OCI-LY1 (cell line): Measurements from ENCODE around the gene C2CD3.

Source experiments
- H2AFZ ChIP-seq: fragments of 200-600 bp; sonication (generic), shearing (Covaris generic); 2 replicates; pipeline ENCODE4 v1.6.0; 2014; ENCODE audit warnings: antibody characterized with exemption, mild to moderate bottlenecking, low read length
- H3F3A ChIP-seq: fragments of 200-600 bp; sonication (generic), shearing (Covaris generic); 2 replicates; pipeline ENCODE4 v1.6.0; 2014; ENCODE audit warnings: mild to moderate bottlenecking, antibody characterized with exemption, low read length, moderate library complexity; ENCODE audit not compliant: insufficient read depth
- H3K27ac ChIP-seq: fragments of 200-600 bp; sonication (generic); 2 replicates; pipeline ENCODE4 v1.5.1; 2014; ENCODE audit warnings: low read length, mixed run types, mild to moderate bottlenecking, low read depth; ENCODE audit not compliant: poor library complexity, severe bottlenecking
- H3K27me3 ChIP-seq: fragments of 200-600 bp; sonication (generic); 2 replicates; pipeline ENCODE4 v1.6.0; 2014; ENCODE audit warnings: antibody characterized with exemption, mild to moderate bottlenecking, low read length, moderate library complexity; ENCODE audit not compliant: insufficient read depth
- H3K36me3 ChIP-seq: fragments of 200-600 bp; sonication (generic); 2 replicates; pipeline ENCODE4 v1.6.1; 2014; ENCODE audit warnings: mild to moderate bottlenecking, antibody characterized with exemption, low read length, moderate library complexity, mixed read lengths; ENCODE audit not compliant: insufficient read depth
- H3K4me1 ChIP-seq: fragments of 200-600 bp; sonication (generic); 2 replicates; pipeline ENCODE4 v1.5.1; 2014; ENCODE audit warnings: mild to moderate bottlenecking, low read length, moderate library complexity; ENCODE audit not compliant: insufficient read depth, severe bottlenecking
- H3K4me2 ChIP-seq: fragments of 200-600 bp; sonication (generic), shearing (Covaris generic); 2 replicates; pipeline ENCODE4 v1.6.1; 2014; ENCODE audit warnings: low read length
- H3K4me3 ChIP-seq: fragments of 200-600 bp; sonication (generic); 2 replicates; pipeline ENCODE4 v1.5.1; 2014; ENCODE audit warnings: low read length, low read depth, mild to moderate bottlenecking, mixed read lengths; ENCODE audit not compliant: poor library complexity, severe bottlenecking
- H3K79me2 ChIP-seq: fragments of 200-600 bp; shearing (Covaris generic); 2 replicates; pipeline ENCODE4 v1.6.1; 2016; ENCODE audit warnings: mixed run types, low read length, mixed read lengths; ENCODE audit not compliant: insufficient read depth
- H3K9ac ChIP-seq: fragments of 200-600 bp; sonication (generic), shearing (Covaris generic); 2 replicates; pipeline ENCODE4 v1.6.1; 2014; ENCODE audit warnings: mild to moderate bottlenecking, low read length, mixed read lengths
- H3K9me2 ChIP-seq: fragments of 200-600 bp; sonication (generic), shearing (Covaris generic); 2 replicates; pipeline ENCODE4 v1.6.1; 2014; ENCODE audit warnings: low read depth, mild to moderate bottlenecking, low read length, mixed read lengths
- H3K9me3 ChIP-seq: fragments of 200-600 bp; shearing (Covaris generic); 2 replicates; pipeline ENCODE4 v1.6.1; 2014; ENCODE audit warnings: low read length, mixed read lengths
- H4K20me1 ChIP-seq: fragments of 200-600 bp; sonication (generic), shearing (Covaris generic); 2 replicates; pipeline ENCODE4 v1.6.0; 2016; ENCODE audit warnings: mild to moderate bottlenecking, low read length; ENCODE audit not compliant: insufficient read depth
- CTCF ChIP-seq: fragments of 200-600 bp; sonication (generic), shearing (Covaris generic); IDR thresholded peaks from 2 replicates; pipeline ENCODE4 v1.5.1; 2017; ENCODE audit warnings: mild to moderate bottlenecking, antibody characterized with exemption, low read length, moderate library complexity, mixed read lengths
- EZH2 ChIP-seq: fragments of 200-600 bp; sonication (generic), shearing (Covaris generic); IDR thresholded peaks from 2 replicates; pipeline ENCODE4 v1.8.0; 2017; ENCODE audit warnings: borderline replicate concordance, mixed run types, mild to moderate bottlenecking, antibody characterized with exemption, low read length, moderate library complexity, mixed read lengths

Gene C2CD3

GRCh38 chr11:74102321-74102720 is 68.5 kb downstream of the C2CD3 start:
- Histone ChIP-seq H3K4me2 (no peak overlapping the region), H3K9ac (no peak overlapping the region), H3K9me3 (no peaks in the 10 kb centered on the region), H3K79me2 (no peaks in the 10 kb centered on the region), H2AFZ (no peak overlapping the region), H3K27ac (no peak overlapping the region), H3K27me3 (no peaks in the 10 kb centered on the region), H3F3A (no peaks in the 10 kb centered on the region), H4K20me1 (no peaks in the 10 kb centered on the region), H3K4me3 (no peak overlapping the region), H3K9me2 (no peaks in the 10 kb centered on the region), H3K36me3 (peaks cover 76% of the 10 kb centered on the region), H3K4me1 (no peaks in the 10 kb centered on the region)
- TF ChIP-seq EZH2 (no peak), CTCF (no peak)

- H3K27ac ChIP-seq, result no peak overlapping the region
- no peaks in the 10 kb centered on the region for H3K27me3 ChIP-seq
- H3K9me2 ChIP-seq, result no peaks in the 10 kb centered on the region
- TF ChIP-seq EZH2 (no peak), CTCF (no peak)
- no peaks in the 10 kb centered on the region for H3K4me1 ChIP-seq
- no peak overlapping the region for H3K4me2 ChIP-seq
- H3K4me3 ChIP-seq, result no peak overlapping the region
- H3K9ac ChIP-seq, result no peak overlapping the region
- H3K36me3 ChIP-seq, result peaks cover 72% of the 10 kb centered on the region
- no peaks in the 10 kb centered on the region for H4K20me1 ChIP-seq
- no peak overlapping the region for H2AFZ ChIP-seq
- no peaks in the 10 kb centered on the region for H3F3A ChIP-seq
- no peaks in the 10 kb centered on the region for H3K9me3 ChIP-seq
- H3K79me2 ChIP-seq, result no peaks in the 10 kb centered on the region
Observed at GRCh38 chr11:74100735-74101134, 70.1 kb downstream of the C2CD3 start.

GRCh38 chr11:74100231-74100630 is 70.6 kb downstream of the C2CD3 start:
- no peak overlapping the region for H3K9ac ChIP-seq
- H3K9me2 ChIP-seq, result no peaks in the 10 kb centered on the region
- no peak overlapping the region for H2AFZ ChIP-seq
- H3K36me3 ChIP-seq, result peaks cover 67% of the 10 kb centered on the region
- no peaks in the 10 kb centered on the region for H4K20me1 ChIP-seq
- no peaks in the 10 kb centered on the region for H3K4me1 ChIP-seq
- TF ChIP-seq EZH2 (no peak), CTCF (no peak)
- no peak overlapping the region for H3K4me2 ChIP-seq
- no peaks in the 10 kb centered on the region for H3K79me2 ChIP-seq
- H3K4me3 ChIP-seq, result no peak overlapping the region
- no peak overlapping the region for H3K27ac ChIP-seq
- no peaks in the 10 kb centered on the region for H3F3A ChIP-seq
- H3K27me3 ChIP-seq, result no peaks in the 10 kb centered on the region
- H3K9me3 ChIP-seq, result no peaks in the 10 kb centered on the region
